Measurements from ENCODE around the gene SYT2.
A peak's percentile ranks its signal among the peaks of the same experiment; 100 is the strongest.

The SYT2 gene

DNA sequence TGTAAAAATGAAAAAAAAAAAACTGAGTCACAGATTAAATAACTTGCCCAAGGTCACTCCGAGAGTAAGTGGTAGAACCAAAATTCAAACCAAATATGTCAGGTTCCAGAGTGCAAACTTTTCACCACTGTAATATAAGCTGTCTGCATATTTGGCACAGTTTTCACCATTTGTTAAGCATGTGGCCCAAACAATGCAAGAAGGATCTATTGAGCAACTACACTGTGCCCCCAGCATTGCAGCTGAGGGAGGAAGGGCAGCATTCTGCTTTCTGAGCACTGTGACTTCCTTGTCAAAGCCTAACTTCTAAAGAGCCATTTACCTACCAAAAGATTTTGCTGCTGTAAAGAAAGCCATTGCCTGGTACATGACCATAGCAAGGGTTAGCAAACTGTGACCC is 133.4 kb downstream of the SYT2 start:
- peak; percentile 86 for DNase-seq (ENCODE audit: extremely low read depth, low read depth)
- TF ChIP-seq, protein P1, sequence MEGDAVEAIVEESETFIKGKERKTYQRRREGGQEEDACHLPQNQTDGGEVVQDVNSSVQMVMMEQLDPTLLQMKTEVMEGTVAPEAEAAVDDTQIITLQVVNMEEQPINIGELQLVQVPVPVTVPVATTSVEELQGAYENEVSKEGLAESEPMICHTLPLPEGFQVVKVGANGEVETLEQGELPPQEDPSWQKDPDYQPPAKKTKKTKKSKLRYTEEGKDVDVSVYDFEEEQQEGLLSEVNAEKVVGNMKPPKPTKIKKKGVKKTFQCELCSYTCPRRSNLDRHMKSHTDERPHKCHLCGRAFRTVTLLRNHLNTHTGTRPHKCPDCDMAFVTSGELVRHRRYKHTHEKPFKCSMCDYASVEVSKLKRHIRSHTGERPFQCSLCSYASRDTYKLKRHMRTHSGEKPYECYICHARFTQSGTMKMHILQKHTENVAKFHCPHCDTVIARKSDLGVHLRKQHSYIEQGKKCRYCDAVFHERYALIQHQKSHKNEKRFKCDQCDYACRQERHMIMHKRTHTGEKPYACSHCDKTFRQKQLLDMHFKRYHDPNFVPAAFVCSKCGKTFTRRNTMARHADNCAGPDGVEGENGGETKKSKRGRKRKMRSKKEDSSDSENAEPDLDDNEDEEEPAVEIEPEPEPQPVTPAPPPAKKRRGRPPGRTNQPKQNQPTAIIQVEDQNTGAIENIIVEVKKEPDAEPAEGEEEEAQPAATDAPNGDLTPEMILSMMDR (IDR thresholded peaks at IDR 0.05; ENCODE audit: low read depth, low read length): no peak

DNA sequence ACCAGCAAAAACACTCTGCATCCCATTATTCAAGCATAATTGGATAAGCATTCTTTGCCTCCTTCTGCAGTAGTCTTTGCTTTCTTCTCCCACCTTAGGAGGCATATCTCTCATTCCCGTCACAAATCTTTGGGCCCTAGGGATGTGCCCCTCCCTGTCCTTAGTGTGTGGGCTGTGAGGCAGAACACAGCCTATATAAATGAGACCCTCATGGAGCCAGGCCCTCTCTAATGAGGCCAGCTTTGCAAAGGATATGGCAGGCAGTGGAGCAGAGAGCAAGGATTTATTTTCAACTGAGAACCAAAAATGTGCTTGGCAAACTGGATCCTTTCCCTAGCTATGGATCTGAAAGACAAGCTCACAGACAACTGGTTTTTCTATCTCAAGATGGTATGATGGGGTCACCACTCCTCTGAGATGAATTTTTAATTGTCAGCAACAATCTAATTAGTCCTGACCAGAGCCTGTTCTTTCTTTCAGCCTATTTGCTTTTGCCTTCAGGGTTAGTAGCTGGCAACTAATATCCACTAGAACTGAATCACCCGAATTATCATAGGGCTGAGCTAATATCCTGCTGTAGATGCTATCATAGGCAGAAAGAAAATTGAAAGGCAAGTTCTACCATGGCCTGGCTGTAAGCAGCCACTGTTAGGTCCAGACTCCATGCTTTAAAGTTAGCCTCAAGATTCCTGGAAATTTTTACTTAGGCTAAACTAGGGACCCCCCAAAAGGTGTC is 134.2 kb downstream of the SYT2 start:
- TF ChIP-seq, protein P1 (IDR thresholded peaks at IDR 0.05; ENCODE audit: low read depth, low read length): no peak
- DNase-seq (ENCODE audit: extremely low read depth, low read depth): no peak

DNA sequence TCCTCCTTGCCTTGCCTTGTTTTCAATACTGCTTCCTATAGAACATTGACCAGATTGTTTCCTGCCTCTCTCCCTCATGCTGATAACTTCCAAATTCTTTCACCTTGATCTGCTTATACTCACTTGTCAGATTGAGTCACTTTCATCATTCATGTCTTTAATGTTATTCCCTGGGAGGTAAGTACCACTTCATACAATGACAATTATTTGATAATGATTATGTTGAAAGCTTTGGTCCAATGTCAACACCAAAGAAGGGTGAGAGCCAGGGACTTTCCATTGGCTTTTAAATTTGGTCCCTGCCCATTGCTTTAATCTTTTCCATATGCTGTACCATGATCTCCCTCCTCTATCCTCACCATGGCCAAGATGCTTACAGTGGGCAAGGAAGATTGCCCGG is 137.4 kb downstream of the SYT2 start:
- DNase-seq (ENCODE audit: extremely low read depth, low read depth): no peak
- TF ChIP-seq, protein P1 (IDR thresholded peaks at IDR 0.05; ENCODE audit: low read depth, low read length): no peak

DNA sequence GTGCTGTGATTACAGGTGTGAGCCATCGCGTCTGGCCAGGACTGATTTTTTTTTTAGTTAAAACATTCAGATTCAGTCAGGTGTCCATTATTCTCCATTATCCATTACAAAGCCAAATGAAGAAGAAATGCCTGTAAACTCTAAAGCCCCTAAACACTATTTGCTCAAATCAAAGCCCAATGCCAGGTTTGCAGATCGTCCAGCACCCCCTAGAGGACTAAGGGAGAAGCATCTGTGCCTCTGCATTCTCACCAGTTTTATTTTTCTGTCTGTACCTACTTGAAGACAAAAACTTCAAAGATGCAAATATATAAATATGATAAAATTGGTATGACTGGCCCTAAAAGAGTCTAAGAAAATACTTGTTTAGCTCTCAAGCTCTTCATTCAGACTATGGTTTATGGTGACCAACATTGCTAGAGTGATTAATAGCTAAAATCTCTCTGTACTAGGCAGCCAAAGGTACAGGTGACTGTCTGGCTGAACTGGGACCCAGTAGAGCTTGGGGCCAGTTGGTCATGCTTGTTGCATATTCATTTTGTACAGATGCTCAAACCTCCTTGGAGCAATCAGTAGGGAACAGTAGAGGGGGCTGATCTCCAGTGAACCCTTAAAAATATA is 138.4 kb downstream of the SYT2 start:
- DNase-seq (ENCODE audit: extremely low read depth, low read depth): no peak
- TF ChIP-seq, protein P1 (IDR thresholded peaks at IDR 0.05; ENCODE audit: low read depth, low read length): peak; percentile 65

DNA sequence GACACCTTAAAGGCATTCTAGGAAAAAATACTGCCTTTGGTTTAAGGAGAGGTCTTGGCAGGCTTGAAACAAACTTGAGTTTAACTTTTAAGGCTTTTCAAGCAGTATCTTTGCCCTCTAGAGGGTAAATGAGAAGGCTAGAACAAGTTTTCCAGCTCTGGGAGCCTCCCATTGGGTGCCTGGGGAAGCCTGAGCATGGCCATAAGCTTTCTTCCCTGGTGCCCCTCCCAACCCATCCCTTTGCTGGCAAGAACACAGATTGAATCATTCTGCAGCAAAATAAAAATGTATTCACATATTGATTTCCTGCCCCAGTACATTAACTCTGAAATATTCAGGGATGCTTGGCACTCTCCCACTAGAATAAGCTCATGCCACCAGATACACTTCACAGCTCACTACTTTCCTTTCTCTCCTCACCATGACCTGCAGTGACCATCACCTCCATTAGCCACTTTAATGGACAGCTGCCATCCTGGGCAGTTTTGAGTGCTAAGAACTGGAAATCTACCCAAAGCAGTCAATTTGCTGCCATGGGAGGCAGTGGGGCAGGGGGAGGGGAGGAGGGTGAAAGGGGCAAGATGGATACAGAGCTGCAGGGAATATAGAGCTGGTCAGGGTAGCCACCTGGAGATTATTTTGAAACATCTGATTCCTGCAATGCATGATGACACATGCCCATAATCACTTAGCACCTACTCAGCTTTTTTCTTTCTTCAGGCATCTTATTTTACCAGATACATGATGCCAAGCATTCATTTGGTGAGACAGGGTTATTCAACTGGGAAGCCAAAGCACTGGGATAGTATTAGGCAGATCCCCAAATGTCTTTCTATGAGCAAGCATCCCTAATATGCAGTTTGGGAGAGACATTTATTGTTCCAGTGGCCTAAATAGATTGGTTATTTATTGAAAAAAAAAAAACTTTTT is 140.6 kb downstream of the SYT2 start:
- DNase-seq (ENCODE audit: extremely low read depth, low read depth): no peak
- TF ChIP-seq, protein P1 (IDR thresholded peaks at IDR 0.05; ENCODE audit: low read depth, low read length): no peak

DNA sequence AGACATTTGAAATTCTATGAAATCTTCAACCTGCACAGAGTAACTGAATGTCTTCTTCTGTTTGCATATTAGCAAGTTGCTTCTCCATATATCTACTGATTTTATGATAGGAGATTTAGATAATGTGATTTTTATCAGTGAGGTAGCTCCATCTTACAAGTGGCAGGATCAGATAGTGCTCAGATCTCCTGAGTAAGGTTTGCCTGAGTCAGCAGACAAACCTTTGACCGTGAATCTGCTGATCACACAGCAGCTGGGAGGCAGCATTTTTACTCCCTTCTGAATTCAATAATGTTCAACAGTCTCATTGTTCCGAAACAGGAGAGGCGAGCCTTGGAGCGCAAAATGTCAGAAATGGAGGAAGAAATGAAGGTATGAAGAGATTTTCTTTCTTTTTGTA is 141.4 kb downstream of the SYT2 start:
- TF ChIP-seq, protein P1 (IDR thresholded peaks at IDR 0.05; ENCODE audit: low read depth, low read length): no peak
- DNase-seq (ENCODE audit: extremely low read depth, low read depth): no peak
